NOMO-1 (cell line): ENCODE results near the gene MTFR2.

ENCODE experiments used
- DNase-seq, 2 experiments: peaks; one replicate each; lab custom pipeline; 2025; ENCODE audit not compliant: unreplicated experiment in 2 of 2; lab: John Stamatoyannopoulos, UW

The MTFR2 gene

DNA sequence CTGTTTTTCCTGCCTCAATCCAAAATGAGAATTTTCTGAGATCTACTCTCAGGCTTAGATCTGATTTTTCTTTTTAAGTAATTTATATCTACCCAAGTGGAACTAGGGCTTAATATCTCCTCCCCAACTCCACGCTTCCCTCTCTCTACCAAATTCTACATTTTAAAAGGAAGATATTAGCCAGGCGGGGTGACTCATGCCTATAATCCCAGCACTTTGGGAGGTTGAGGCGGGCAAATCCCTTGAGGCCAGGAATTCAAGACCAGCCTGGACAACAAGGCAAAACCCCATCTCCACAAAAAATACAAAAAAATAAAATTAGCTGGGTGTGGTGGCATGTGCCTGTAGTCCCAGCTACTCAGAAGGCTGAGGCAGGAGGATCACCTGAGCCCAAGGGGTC lies 61.0 kb downstream of the MTFR2 start:
- DNase-seq = no peak

- DNase-seq = no peak
Measured at GRCh38 chr6:136188486-136188885, 61.6 kb downstream of the MTFR2 start.

DNA sequence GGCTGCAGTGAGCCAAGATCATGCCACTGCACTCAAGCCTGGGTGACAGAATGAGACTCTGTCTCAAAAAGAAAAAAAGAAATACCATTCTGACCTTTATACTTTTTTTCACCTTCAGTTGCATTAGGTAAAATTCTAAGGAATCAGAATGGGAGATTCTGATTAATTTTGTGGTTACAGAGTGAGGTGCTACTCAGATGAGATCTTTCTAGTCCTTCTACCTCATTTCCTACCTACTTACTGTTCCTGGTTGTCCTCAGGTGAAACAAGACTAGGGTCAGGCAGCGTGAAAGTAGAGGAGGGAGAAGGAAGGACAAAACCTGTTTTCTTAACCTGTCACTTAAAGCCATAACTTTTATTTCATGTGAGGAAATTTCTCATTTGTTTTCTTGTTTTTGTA lies 63.7 kb downstream of the MTFR2 start:
- no peak for DNase-seq

GRCh38 chr6:136184738-136185137 lies 65.4 kb downstream of the MTFR2 start:
- peak; percentile 9 to 51 for DNase-seq

DNA sequence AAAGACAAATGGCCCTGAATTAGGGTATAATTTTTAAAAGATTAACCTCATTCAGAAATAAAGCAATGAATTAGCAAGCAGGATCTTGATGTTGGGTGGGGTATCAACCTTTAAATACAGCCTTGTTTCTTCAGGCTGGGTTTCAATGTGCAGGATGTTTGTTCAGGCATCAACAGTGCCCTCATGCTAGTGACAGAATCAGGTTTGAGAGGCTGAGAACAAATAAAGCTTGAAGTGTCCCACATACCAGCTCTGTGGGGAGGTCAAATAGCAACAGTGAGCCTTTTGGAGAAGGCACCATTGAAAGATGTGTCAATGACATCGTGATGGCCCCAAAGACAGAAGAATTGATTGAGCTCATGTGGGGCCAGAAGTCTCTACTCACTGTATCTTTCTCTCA lies 68.2 kb downstream of the MTFR2 start:
- no peak for DNase-seq

DNA sequence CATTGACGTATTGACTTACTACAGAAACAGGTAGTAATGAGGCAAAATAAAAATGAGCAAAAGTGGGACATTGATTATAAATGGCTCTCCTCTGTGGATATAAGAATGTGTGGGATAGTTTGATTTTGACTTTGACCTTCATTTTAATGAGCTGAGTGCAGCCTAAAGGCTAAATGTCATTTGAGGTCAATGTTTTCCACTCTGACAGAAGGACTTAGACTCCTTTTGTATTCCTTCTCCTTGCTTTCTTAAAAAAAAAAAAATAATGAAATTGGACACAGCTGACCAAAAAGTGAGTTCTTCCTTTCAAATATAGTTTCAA lies 68.6 kb downstream of the MTFR2 start:
- no peak for DNase-seq
